ENCODE data around the gene PIK3R3. TPM values are rescaled to one million over a fixed set of nuclear protein-coding genes. Genes with fewer than 3 reads are reported as not detected.
A peak's percentile ranks its signal among the peaks of the same experiment; 100 is the strongest.

Gene PIK3R3
- polyA plus RNA-seq, 1 donor (not counting 4 experiments of a cell fraction or from before 2014, with no cell fraction given), result 11.9 TPM

DNA sequence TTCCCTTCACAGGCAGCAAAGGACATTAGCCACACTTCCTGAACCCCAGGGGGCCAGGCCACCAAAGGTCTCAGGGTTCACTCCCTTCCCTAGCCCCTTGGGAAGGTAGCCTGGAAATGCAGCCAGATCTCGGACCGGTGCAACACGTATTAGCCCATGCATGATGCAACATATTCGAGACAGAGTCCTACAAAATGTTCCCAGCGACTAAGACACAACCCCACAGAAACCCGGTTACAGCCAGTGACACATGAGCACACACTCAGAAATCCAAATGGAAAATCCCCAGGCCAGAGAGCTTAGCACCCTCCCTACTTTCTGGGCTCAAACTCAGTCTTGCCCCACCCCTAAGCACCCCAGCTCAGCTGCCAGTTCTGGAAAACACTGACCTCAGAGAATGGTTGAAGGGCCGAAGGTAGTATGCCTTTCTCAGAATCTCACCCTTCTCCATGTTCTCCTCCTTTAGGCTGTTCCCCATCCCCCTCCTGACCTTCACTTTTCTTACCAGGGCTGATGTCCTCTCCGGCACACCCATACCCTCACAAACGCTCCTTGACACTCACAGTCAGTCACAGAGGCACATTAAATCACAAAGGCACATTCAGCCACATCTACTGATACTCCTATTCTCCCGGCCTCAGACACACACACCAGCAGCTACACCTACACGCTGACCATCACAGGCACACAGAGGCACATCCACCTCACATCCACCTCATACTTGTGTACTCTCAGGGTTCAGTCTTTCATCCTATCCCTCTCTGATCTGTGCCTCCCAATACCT is 42.2 kb upstream of the PIK3R3 start, which contains the start of gene TSPAN1:
TSPAN1 (plus strand) TSS at position 640 of the 784 bp plus-strand sequence. CDS start 6,021 bp downstream, outside the sequence.
- no peak within 1 kb of the TSS for H3K27ac ChIP-seq (ENCODE audit: control insufficient read depth, insufficient read depth, low read length)
- no peak for DNase-seq (ENCODE audit: low read depth, low spot score)
- no peak within 1 kb of the TSS for H2AFZ ChIP-seq (ENCODE audit: control insufficient read depth, low read length)
- H3K4me1 ChIP-seq (ENCODE audit: control insufficient read depth, extremely low read depth, insufficient read depth, low read length), result peaks cover 26% of the 10 kb centered on the region
- peak within 1 kb of the TSS; percentile 25 for H3K4me2 ChIP-seq (ENCODE audit: control insufficient read depth, extremely low read depth, insufficient read depth, low read depth, low read length)
- dilution Hi-C loops (cut with MboI; ENCODE audit: extremely low pct_ligation_motif_present, low sequenced_read_pairs), result loop anchor here (25.0 kb wide), 1 partner anchor 137 kb away; no protein-coding TSS in a partner anchor
- TF ChIP-seq, protein P1, sequence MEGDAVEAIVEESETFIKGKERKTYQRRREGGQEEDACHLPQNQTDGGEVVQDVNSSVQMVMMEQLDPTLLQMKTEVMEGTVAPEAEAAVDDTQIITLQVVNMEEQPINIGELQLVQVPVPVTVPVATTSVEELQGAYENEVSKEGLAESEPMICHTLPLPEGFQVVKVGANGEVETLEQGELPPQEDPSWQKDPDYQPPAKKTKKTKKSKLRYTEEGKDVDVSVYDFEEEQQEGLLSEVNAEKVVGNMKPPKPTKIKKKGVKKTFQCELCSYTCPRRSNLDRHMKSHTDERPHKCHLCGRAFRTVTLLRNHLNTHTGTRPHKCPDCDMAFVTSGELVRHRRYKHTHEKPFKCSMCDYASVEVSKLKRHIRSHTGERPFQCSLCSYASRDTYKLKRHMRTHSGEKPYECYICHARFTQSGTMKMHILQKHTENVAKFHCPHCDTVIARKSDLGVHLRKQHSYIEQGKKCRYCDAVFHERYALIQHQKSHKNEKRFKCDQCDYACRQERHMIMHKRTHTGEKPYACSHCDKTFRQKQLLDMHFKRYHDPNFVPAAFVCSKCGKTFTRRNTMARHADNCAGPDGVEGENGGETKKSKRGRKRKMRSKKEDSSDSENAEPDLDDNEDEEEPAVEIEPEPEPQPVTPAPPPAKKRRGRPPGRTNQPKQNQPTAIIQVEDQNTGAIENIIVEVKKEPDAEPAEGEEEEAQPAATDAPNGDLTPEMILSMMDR (optimal IDR thresholded peaks at IDR 0.05 in 1 of 3, IDR thresholded peaks at IDR 0.05 in 1 of 3, conservative IDR thresholded peaks at IDR 0.05 in 1 of 3; ENCODE audit: extremely low read depth in 1 of 3, insufficient read depth in 2 of 3, low read length in 3 of 3), result no peak
- TF ChIP-seq EZH2 (IDR thresholded peaks at IDR 0.05; ENCODE audit: low read length), result no peak
- no peaks in the 10 kb centered on the region for H3K9me3 ChIP-seq (ENCODE audit: control insufficient read depth, low read depth, low read length)
- H3K36me3 ChIP-seq (ENCODE audit: control insufficient read depth in 2 of 2, extremely low read depth in 1 of 2, insufficient read depth in 2 of 2, low read length in 2 of 2), result no peaks in the 10 kb centered on the region
- no peak for FAIRE-seq
- H3K79me2 ChIP-seq (ENCODE audit: control insufficient read depth, insufficient read depth, low read length), result no peaks in the 10 kb centered on the region
- H3K9ac ChIP-seq (ENCODE audit: control insufficient read depth, extremely low read depth, insufficient read depth, low read length), result no peak within 1 kb of the TSS
- H4K20me1 ChIP-seq (ENCODE audit: control insufficient read depth, extremely low read depth, insufficient read depth, low read length), result no peaks in the 10 kb centered on the region
- no peaks in the 10 kb centered on the region for H3K9me1 ChIP-seq (ENCODE audit: control insufficient read depth, extremely low read depth, insufficient read depth, low read length)
- no peak within 1 kb of the TSS for H3K4me3 ChIP-seq (ENCODE audit: control insufficient read depth in 2 of 3, extremely low read depth in 1 of 3, insufficient read depth in 2 of 3, low read depth in 1 of 3, low read length in 3 of 3)
- H3K27me3 ChIP-seq (ENCODE audit: control insufficient read depth, extremely low read depth, insufficient read depth, low read length), result no peaks in the 10 kb centered on the region

DNA sequence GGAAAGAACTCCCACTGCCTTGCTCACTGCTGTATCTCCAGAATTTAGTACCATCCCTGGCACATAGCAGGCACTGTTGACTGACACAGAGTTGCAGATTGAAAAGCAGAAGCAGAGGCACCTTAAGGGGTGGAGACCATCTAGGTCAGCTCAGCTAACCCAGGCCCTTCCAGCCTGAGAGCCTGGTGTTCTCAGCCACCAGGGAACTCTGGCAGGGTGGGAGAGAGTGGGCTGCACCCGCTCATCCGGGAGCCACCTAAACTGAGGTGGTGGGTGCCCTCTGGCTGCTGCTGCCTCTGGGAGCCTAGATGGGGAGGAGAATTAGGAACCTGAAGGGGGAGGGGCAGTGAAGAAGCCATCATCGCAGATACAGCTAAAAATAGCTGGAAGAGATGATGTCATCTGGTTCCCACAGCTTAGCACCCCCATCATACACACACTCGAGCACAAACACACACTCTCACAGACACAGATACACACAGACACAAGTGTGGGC is 41.0 kb upstream of the PIK3R3 start:
- dilution Hi-C loops (cut with MboI; ENCODE audit: extremely low pct_ligation_motif_present, low sequenced_read_pairs), result no loop called here
- no peaks in the 10 kb centered on the region for H3K36me3 ChIP-seq (ENCODE audit: control insufficient read depth in 2 of 2, extremely low read depth in 1 of 2, insufficient read depth in 2 of 2, low read length in 2 of 2)
- H2AFZ ChIP-seq (ENCODE audit: control insufficient read depth, low read length), result no peak overlapping the region
- H3K4me2 ChIP-seq (ENCODE audit: control insufficient read depth, extremely low read depth, insufficient read depth, low read depth, low read length), result no peak overlapping the region
- TF ChIP-seq, protein P1 (optimal IDR thresholded peaks at IDR 0.05 in 1 of 3, IDR thresholded peaks at IDR 0.05 in 1 of 3, conservative IDR thresholded peaks at IDR 0.05 in 1 of 3; ENCODE audit: extremely low read depth in 1 of 3, insufficient read depth in 2 of 3, low read length in 3 of 3), result no peak
- TF ChIP-seq EZH2 (IDR thresholded peaks at IDR 0.05; ENCODE audit: low read length), result no peak
- no peak for DNase-seq (ENCODE audit: low read depth, low spot score)
- H3K9me3 ChIP-seq (ENCODE audit: control insufficient read depth, low read depth, low read length), result no peaks in the 10 kb centered on the region
- H3K4me1 ChIP-seq (ENCODE audit: control insufficient read depth, extremely low read depth, insufficient read depth, low read length), result peaks cover 21% of the 10 kb centered on the region
- H3K9ac ChIP-seq (ENCODE audit: control insufficient read depth, extremely low read depth, insufficient read depth, low read length), result no peak overlapping the region
- no peak overlapping the region for H3K27ac ChIP-seq (ENCODE audit: control insufficient read depth, insufficient read depth, low read length)
- no peaks in the 10 kb centered on the region for H3K9me1 ChIP-seq (ENCODE audit: control insufficient read depth, extremely low read depth, insufficient read depth, low read length)
- no peaks in the 10 kb centered on the region for H3K79me2 ChIP-seq (ENCODE audit: control insufficient read depth, insufficient read depth, low read length)
- no peak for FAIRE-seq
- no peak overlapping the region for H3K4me3 ChIP-seq (ENCODE audit: control insufficient read depth in 2 of 3, extremely low read depth in 1 of 3, insufficient read depth in 2 of 3, low read depth in 1 of 3, low read length in 3 of 3)
- peaks cover 5% of the 10 kb centered on the region for H3K27me3 ChIP-seq (ENCODE audit: control insufficient read depth, extremely low read depth, insufficient read depth, low read length)
- H4K20me1 ChIP-seq (ENCODE audit: control insufficient read depth, extremely low read depth, insufficient read depth, low read length), result no peaks in the 10 kb centered on the region

All from keratinocyte (primary cell).